Sigmoid colon (tissue), 4 donors: Measurements from ENCODE around the gene ISYNA1.

Source experiments
- EP300 ChIP-seq, 4 donors: sonication (generic); formaldehyde crosslinking; IDR thresholded peaks; one replicate each; pipeline ENCODE4 v1.6.1; 2017; ENCODE audit warnings: antibody characterized with exemption in 4 of 4
- TF ChIP-seq, protein P1 (sequence below), 4 experiments: fragments of 450-650 bp in 3 of 4; fragments of 200-600 bp in 1 of 4; IDR thresholded peaks; one replicate each; pipeline ENCODE4 v1.5.1; 2016 to 2019; ENCODE audit warnings: antibody characterized with exemption in 4 of 4, mild to moderate bottlenecking in 3 of 4, moderate library complexity in 2 of 4

DNA sequence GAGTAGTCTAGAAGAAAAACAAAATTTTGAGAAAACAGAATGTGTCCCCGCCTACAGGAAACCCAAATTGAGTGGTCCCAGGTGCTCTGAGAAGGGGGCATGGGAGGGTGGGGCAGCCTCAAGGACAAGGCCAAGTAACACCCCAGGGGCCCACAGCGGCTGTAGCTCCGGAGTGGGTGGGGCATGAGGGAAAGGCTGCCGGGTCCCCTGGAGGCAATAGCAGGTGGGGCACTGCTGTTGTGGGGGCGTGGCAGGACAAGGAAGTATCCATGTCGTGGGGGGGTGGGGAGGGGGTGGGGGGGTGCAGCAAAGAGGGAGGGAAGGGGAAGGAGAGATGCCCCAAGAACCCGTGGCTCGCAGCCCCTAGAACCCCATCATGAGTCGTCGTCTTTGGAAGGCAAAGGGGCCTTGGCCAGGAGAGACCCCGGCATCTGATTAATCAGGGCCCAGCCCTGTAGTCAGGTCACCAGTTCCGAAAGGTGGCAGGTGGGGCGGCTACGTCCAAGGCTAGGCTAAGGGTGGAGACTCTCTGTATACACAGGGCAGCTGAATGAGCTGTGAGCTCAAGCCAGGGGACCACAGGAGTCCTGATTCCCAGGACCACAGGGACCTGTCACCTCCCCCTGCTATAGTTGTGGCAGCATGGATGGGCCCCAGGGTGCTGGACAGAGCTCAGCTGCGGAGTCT is 7.5 kb upstream of the ISYNA1 start:
- TF ChIP-seq, protein P1, sequence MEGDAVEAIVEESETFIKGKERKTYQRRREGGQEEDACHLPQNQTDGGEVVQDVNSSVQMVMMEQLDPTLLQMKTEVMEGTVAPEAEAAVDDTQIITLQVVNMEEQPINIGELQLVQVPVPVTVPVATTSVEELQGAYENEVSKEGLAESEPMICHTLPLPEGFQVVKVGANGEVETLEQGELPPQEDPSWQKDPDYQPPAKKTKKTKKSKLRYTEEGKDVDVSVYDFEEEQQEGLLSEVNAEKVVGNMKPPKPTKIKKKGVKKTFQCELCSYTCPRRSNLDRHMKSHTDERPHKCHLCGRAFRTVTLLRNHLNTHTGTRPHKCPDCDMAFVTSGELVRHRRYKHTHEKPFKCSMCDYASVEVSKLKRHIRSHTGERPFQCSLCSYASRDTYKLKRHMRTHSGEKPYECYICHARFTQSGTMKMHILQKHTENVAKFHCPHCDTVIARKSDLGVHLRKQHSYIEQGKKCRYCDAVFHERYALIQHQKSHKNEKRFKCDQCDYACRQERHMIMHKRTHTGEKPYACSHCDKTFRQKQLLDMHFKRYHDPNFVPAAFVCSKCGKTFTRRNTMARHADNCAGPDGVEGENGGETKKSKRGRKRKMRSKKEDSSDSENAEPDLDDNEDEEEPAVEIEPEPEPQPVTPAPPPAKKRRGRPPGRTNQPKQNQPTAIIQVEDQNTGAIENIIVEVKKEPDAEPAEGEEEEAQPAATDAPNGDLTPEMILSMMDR (IDR thresholded peaks at IDR 0.05): no peak
- TF ChIP-seq EP300 (IDR thresholded peaks at IDR 0.05): no peak
